ENCODE data around the gene TCF12. TPM values are rescaled to one million over a fixed set of nuclear protein-coding genes. Genes with fewer than 3 reads are reported as not detected.

Gene TCF12
- total RNA-seq, 2 donors from 2014 or later: 44.9 to 55.5 TPM

DNA sequence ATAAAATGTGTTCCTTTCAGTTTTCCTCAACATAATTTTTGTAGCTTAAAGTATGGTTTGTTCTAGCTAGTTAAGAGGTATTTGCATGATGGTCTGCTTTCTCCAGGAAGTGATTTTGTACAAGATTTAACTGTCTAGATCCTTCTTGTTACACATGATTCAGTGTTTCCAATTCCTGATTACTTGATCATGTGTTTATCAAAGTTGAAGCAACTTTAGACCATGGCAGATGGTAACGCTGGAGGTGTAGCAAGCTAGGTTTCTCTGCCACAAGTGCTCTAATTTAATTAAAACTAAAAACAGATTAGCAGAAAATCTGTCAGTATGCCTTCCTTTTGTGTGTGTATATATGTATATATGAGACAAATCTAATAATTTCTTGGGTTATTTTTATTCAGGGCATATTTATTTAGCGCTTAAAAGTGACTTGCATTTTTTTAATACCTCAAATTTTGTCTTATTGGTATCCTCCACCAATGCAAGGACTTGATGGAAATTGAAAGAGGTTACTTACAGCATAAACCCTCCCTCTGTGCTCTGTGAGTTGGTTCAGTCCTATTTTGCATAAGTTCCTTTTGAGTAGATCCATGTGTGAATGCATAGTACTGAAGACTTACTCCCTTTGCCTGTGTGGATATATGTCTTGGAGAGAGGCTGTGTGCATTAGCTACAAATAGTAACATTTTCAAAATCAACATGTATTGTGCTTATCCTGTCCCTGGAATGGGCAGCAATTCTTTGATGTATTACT is 300.6 kb downstream of the TCF12 start:
- Mint-ChIP-seq H3K36me3 (no peaks in the 10 kb centered on the region), H3K9me3 (no peaks in the 10 kb centered on the region), H3K27ac (no peak overlapping the region)
- DNase-seq (ENCODE audit: low spot score in 2 of 2) (no peak), ATAC-seq (peak in 1 of 2 donors; percentile 37)

DNA sequence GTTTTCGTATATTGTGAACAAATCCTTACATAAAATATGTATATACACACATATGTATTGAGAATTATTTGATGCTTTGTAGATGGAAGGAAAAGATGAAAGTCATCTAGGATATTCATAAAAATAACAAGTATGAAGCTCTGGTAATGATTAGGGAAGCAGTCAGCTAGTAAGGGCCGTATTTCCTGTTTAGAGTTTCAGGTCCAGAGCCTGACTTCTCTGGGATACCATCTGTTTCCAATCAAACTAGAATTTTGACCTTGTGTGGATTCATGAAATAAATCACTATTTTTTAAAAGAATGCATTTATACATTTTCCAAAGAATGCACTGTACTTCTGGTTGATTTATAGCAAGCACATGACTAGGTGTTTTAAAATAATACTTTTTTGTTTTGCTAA is 301.8 kb downstream of the TCF12 start:
- ATAC-seq: no peak
- H3K36me3 Mint-ChIP-seq: no peaks in the 10 kb centered on the region
- DNase-seq (ENCODE audit: low spot score in 2 of 2): no peak

DNA sequence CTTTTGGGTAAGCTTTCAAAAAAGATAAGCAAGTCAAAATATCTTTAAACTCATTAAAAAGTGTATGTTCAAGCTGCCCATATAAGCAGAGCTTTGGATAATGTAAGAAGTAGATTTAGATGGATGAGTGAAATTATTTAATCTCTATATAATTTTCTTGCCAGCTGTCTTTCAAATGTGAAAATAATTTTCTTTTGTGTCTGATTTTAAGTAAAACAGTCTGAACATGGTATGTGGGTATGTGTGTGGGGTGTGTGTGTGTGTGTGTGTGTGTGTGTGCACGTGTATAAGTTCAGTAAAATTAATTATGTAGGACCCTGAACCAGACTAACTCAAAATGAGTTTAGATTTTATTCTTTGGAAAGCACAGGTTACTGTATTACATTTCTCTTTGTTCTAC is 302.7 kb downstream of the TCF12 start:
- ATAC-seq (no peak), DNase-seq (ENCODE audit: low spot score in 2 of 2) (no peak)
- no peak overlapping the region for H3K27ac Mint-ChIP-seq
- no peaks in the 10 kb centered on the region for H3K9me3 Mint-ChIP-seq
- H3K36me3 Mint-ChIP-seq: no peaks in the 10 kb centered on the region

More for the DNA sequence above, 301.8 kb downstream of the TCF12 start:
- Mint-ChIP-seq H3K27ac (no peak overlapping the region), H3K9me3 (no peaks in the 10 kb centered on the region)

DNA sequence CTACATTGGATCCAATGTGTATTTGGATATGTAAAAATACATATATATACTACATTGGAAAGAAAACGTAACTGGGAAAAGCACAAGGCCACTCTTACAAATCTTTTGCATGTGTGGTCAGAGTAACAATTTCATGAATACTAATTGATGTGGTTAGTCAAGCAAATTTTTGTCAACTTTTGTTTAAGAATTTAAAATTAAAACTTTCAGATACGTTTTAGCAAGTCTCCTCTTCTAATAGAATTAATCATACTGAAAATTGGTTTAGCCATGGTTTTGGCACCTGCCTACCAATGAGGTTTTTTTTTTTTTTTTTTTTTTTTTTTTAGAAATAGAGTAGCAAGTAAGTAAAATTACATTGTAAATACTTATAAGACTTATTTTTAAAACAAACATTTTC is 304.9 kb downstream of the TCF12 start:
- Mint-ChIP-seq H3K9me3 (no peaks in the 10 kb centered on the region), H3K27ac (no peak overlapping the region), H3K36me3 (no peaks in the 10 kb centered on the region)
- ATAC-seq (no peak), DNase-seq (ENCODE audit: low spot score in 2 of 2) (no peak)

DNA sequence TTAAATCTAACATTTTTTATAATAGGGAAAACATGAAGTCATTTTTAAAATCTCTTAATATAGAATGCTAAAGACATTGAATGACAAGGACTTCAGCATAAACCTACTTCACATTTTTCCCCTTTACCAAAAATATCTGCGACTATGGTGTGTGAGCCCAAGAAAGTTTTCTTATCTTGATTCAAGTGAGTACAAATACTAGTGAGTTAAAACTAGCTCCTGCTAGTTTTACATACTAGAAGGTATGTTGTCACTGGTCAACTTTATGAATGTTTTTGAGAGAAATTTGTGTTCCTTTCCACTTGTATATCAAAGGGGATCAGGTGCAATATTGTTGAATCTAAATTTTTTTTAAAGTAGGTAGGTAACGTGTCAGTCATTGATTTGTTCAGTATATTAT is 305.4 kb downstream of the TCF12 start:
- no peaks in the 10 kb centered on the region for H3K9me3 Mint-ChIP-seq
- DNase-seq (ENCODE audit: low spot score in 2 of 2) (no peak), ATAC-seq (no peak)
- H3K36me3 Mint-ChIP-seq: no peaks in the 10 kb centered on the region
- H3K27ac Mint-ChIP-seq: no peak overlapping the region

DNA sequence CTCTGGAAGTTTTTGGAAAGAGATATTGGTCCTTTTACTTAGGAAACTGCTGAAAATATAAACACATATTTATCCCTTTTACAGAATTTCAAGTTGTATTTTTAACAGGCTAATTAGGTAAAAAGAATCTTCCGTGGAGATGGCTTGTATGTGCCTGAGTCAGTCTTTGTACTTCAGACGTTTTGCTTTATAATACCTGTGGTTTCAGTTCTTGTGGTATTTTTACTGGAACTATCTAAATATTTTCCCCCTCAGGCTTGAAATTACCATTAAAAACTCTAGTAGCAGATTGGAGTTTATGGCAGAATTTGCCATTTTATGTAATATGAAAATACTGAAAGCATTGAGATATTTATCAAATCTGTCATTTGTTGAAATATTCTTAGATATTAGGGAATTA is 306.2 kb downstream of the TCF12 start:
- Mint-ChIP-seq H3K27ac (no peak overlapping the region), H3K36me3 (no peaks in the 10 kb centered on the region), H3K9me3 (no peaks in the 10 kb centered on the region)
- no peak for DNase-seq (ENCODE audit: low spot score in 2 of 2)
- ATAC-seq: no peak

DNA sequence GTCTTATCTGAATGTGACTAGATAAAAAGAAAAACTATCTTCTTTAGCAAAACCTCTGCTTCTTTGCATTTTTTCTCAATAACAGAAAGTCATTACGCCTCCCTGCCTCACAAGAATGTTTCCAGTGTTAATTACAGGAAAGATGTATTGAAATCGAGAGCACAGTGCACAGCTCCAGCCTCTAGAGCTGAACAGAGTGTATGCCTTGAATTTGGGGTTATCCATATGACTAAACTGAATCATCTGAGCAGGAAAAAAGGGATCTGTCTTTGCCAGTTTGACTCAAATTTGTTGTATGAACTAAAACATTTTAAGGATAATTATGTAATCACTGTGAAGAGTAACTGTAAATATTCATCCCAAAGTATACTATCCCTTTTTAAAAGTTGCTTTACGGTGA is 308.7 kb downstream of the TCF12 start:
- DNase-seq (ENCODE audit: low spot score in 2 of 2) (no peak), ATAC-seq (peak in 1 of 2 donors; percentile 41)
- H3K27ac Mint-ChIP-seq: no peak overlapping the region
- H3K36me3 Mint-ChIP-seq: no peaks in the 10 kb centered on the region
- H3K9me3 Mint-ChIP-seq: no peaks in the 10 kb centered on the region

DNA sequence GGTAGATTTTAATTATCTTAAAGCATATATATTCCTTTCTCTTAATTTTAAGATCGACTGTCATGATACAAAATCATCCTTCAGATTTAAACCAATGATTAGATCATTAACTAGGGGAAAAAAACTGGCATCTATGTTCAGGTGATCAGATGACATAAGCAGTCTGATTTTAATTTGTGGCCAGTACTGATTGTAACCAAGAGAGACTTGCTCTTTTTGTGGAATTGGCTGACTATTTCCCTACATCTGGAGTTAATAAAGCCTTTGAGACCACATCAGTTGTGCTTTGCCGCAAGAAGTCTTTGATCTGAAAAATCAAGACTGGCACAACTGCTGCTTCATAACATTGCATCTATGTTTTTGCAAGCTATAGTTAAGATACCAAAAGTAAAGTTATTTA is 309.5 kb downstream of the TCF12 start:
- Mint-ChIP-seq H3K9me3 (no peaks in the 10 kb centered on the region), H3K36me3 (no peaks in the 10 kb centered on the region), H3K27ac (no peak overlapping the region)
- DNase-seq (ENCODE audit: low spot score in 2 of 2): no peak
- ATAC-seq: no peak

DNA sequence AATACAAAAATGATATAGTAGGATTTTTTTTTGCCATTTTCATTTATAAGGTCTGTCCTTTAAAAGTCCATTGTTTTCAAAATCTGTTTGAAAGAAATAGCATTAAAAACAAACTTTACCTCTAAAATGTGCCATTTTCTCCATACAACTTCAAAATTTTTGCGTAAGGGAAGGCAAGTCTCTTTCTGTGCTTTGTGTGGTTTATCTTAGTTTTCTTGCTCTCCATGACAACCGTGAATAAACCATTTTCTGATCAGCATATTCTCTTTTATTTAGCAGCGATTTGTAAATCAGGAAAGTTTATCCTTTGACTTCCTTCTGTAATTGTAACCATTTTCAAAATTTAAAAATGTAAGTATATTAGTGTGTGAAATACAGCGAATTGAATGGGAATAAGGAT is 310.0 kb downstream of the TCF12 start:
- Mint-ChIP-seq H3K36me3 (peaks cover 0 to under 1% of the 10 kb centered on the region in 2 donors), H3K27ac (no peak overlapping the region), H3K9me3 (no peaks in the 10 kb centered on the region)
- no peak for ATAC-seq
- no peak for DNase-seq (ENCODE audit: low spot score in 2 of 2)

DNA sequence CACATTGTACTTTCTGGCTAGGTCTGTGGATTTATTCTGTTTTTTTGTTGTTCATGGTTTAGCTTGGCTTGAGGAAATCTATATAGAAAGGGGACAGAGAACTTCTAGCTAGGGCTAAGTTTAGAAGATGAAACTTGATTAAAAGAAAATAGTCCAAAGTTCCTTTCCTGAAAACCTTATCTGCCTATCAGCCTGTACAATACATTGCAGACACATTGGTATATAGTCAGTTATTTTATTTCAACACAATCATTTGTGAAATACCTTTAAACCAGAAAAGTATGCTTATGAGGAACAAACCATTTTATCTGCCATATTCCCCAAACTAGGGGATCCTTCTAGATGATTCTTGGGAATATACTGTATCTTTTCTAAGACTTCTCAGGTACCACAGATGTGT is 310.6 kb downstream of the TCF12 start:
- ATAC-seq: no peak
- no peak overlapping the region for H3K27ac Mint-ChIP-seq
- H3K9me3 Mint-ChIP-seq: no peaks in the 10 kb centered on the region

DNA sequence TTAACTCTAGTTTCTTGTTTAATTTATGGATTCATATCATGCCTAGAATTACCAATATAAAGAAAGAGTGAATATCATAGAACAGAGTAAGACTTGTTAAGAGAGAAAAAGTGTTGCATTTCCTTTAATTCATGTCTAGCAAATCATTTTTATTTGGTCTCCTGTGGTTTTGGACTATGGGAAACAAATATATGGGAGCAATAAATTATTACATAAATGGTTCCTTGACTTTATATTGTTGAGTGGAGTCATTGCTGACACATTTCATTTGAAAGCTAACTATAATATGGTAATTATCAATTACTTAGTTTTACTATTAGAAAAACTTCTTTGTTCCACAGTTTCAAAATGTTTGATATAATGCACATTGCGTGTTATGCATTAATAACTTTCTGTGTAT is 313.1 kb downstream of the TCF12 start:
- no peak for DNase-seq (ENCODE audit: low spot score in 2 of 2)
- ATAC-seq: no peak
- H3K27ac Mint-ChIP-seq: no peak overlapping the region
- H3K9me3 Mint-ChIP-seq: no peaks in the 10 kb centered on the region
- peaks cover 0 to 5% of the 10 kb centered on the region in 2 donors for H3K36me3 Mint-ChIP-seq

More for the DNA sequence above, 310.6 kb downstream of the TCF12 start:
- H3K36me3 Mint-ChIP-seq: peaks cover 0 to 5% of the 10 kb centered on the region in 2 donors
- no peak for DNase-seq (ENCODE audit: low spot score in 2 of 2)

DNA sequence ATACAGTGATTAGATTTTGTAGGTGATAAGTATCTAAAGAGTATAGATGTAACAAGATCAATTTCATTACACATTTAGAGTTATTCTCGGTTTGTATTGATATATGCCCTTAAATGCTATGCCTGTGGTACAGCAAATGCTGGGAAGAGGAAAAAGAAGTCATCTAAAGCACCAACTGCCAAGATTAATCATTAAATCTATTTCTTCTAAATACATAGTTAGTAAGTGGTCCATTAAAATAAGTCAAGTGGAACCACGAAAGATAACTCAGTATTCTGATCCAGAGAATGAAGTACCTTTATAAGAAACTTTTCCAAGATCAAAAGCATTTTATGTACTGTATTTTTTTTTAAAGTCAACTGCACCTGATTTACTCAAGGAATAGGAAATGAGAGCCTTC is 315.7 kb downstream of the TCF12 start:
- Mint-ChIP-seq H3K36me3 (peaks cover 0 to 5% of the 10 kb centered on the region in 2 donors), H3K27ac (no peak overlapping the region), H3K9me3 (no peaks in the 10 kb centered on the region)
- DNase-seq (ENCODE audit: low spot score in 2 of 2): no peak
- no peak for ATAC-seq

DNA sequence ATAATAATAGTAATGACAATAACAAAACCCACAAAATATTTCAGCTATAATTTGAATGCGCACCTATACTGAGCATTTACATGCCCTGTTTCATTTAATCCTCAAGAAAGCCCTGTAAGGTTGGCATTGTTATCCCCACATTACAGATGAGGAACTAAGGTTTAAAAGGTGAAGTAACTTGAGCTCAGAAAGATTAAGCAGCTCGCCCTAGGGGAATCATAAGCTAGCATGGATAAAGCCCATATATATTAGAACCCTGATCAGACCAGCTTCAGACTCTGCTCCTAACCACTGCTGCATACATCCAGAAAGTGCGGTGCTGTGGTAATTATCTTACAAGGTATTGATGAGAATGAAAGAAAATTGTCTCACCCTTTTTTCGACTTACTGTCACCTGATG is 316.7 kb downstream of the TCF12 start:
- Mint-ChIP-seq H3K36me3 (peaks cover 0 to 5% of the 10 kb centered on the region in 2 donors), H3K27ac (no peak overlapping the region), H3K9me3 (no peaks in the 10 kb centered on the region)
- ATAC-seq (no peak), DNase-seq (ENCODE audit: low spot score in 2 of 2) (no peak)

DNA sequence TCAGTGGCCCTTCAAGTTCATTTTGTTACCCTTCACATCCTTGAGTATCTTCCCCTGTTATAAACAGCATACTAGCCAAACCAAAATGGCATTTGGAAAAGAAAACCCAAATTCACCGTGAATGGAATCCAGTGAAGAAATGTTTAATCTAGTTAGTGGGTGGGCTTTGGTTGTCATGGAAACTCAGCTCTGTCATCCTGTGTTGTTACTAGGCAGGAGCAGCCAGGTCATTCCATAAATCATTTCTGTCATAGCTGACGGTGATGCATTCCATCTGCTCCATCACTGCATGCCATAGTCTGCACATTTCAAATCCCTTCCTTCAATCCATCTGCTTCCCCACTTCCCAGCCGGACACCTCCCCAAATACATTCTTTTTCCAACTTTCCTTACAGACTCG is 317.4 kb downstream of the TCF12 start:
- ATAC-seq: no peak
- Mint-ChIP-seq H3K27ac (no peak overlapping the region), H3K9me3 (no peaks in the 10 kb centered on the region), H3K36me3 (peaks cover 0 to 5% of the 10 kb centered on the region in 2 donors)
- no peak for DNase-seq (ENCODE audit: low spot score in 2 of 2)

DNA sequence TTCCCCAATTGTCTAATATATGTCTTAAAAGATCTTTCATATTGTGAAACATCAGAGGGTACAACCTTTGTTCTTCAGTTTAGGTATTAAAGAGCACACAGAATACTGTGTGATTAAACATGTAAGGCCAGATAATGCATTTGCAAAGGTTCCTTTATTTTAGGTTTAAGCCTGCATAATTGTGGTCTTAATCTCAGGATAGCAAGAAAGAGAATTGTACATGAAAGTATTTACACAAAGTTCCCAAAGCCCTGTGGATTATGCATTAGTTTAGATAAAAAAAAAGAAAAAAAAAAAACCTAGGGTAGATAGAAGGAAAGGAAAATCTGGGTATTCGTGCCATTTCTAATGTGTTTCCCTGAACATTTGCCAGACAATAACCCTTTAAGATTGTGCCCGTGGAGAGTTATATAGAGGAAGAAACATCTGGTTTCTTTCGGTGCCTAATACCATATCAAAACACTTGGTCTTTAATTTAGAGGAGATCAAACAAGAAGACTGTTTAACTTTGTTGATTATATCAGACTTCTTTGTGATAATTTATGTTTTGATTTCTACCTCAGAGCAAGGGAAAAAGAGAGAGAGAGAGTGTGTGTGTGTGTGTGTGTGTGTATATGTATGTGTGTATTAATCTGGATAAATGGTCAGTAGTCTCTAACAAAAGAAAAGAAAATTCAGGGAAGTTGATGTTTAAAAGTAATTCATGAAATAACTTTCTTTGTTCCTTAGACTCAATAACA is 318.3 kb downstream of the TCF12 start:
- Mint-ChIP-seq H3K27ac (no peak overlapping the region), H3K9me3 (no peaks in the 10 kb centered on the region), H3K36me3 (peaks cover 0 to 5% of the 10 kb centered on the region in 2 donors)
- no peak for DNase-seq (ENCODE audit: low spot score in 2 of 2)
- no peak for ATAC-seq

DNA sequence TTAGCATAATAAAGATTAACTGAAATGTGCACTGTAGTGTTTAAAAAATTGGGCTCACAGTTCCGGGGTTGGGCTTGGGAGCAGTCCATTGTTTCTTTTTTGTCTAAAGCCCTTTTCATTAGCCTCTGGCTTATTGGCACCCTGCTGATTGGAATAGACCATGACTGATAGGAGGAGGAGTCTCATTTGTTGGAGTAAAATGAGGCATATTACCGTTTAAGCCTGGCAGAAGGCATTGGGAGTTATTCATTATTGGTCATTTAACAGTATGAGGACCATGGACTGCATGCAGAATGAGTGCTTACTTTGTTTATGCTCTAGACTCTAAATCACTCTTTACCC is 318.8 kb downstream of the TCF12 start:
- Mint-ChIP-seq H3K9me3 (no peaks in the 10 kb centered on the region), H3K27ac (no peak overlapping the region), H3K36me3 (peaks cover 0 to 5% of the 10 kb centered on the region in 2 donors)
- ATAC-seq (no peak), DNase-seq (ENCODE audit: low spot score in 2 of 2) (no peak)

DNA sequence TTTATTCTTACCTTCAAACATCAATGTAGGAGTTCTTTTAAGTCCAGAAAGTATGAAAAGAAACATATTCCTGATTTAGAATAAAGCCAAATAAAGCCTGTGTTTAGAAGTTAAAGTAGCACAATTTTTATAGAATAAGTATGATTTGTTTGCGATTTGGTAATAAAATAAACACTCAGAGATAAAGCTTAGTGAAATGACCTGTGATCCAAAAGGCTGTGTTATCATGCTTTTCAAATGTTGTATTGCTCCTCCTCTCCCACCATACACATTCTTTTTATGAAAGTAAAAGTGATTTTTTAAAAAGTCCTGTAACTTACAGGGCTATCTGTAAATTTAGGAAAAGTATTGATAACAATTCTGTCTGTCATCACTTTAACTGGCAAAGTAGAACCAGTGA is 319.2 kb downstream of the TCF12 start:
- Mint-ChIP-seq H3K9me3 (no peaks in the 10 kb centered on the region), H3K27ac (no peak overlapping the region), H3K36me3 (peaks cover 0 to 5% of the 10 kb centered on the region in 2 donors)
- ATAC-seq (no peak), DNase-seq (ENCODE audit: low spot score in 2 of 2) (no peak)

DNA sequence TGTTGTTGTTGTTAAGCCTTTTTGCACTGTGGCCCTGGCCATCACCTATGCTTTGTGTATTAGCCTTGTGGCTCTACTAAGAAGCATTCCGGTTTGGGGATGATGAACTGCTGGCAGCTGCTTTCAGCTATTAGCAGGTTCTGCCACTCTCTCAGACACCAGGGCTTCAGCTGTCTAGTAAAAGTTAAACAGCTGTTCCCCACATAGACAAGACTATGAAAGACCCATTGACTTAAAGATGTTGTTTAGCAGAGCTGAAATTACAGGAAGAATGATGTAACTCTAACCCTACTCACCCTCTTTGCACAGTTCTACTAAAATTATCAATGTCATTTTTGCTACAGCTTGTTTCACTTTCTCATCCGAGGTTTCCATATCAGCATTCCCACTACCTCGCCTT is 326.7 kb downstream of the TCF12 start:
- Mint-ChIP-seq H3K36me3 (peaks cover 10 to 11% of the 10 kb centered on the region in 2 donors), H3K27ac (peak overlapping the region in 1 of 2 donors; percentile 10), H3K9me3 (peaks cover 0 to 5% of the 10 kb centered on the region in 2 donors)
- DNase-seq (ENCODE audit: low spot score in 2 of 2) (no peak), ATAC-seq (no peak)

All from activated naive CD4-positive, alpha-beta T cell treated with anti-CD3 and anti-CD28 coated beads, Interleukin-2, amount 50 U/mL, for 72 hours (primary cell).